ENCODE measurements around the gene RPL34.

RPL34 gene

DNA sequence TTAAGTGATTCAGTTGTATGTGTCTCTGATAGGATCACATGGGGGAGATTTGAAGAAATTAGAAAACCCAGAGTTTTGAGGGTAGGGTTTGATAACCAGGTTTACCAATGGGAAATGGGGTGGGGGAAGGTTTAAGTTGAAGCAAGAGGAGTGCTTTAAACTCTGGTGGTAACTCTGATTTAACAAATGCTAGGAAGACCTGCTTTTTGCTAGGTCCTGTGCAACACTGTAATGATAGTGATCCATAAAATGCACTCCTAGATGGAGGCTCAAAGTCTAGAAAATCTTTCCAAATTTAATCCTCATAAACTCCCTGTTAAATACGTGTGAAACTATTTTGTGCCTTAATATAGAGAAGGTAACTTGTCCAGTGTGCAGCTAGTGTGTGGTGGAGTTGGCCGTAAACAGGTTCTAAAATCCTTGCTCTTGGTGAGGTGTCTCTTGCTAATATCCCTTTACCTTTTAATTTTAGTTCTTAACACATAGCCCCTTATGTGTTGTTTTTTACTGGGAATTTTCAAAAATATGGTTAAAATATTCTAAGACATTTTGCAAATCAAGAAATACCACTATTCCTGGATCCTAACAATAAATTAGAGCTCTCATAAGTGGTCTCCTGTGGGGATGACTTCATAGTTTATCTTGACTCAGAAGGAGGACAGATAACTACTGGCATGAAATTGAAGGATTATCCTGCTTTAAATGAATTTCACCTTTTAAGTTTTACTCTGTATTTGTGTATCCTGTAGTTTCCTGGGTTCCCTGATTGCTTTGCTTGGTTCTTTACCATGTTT, 4.1 kb downstream of the RPL34 start:
- no peak for DNase-seq

DNA sequence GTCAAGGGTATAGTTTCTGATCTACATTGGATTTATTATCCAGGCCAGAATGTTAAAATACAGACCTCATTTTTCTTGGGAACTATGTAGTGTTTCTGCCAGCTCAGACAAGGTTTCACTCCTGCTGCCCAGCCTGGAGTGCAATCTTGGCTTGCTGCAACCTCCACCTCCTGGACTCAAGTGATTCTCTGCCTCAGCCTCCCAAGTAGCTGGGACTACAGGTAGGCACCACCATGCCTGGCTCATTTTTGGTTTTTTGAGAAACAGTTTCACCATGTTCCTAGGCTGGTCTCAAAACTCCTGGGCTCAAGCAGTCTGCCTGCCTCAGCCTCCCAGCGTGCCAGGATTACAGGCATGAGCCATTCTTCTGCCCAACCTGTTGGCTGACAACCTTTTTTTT, 5.7 kb downstream of the RPL34 start:
- no peak for DNase-seq

DNA sequence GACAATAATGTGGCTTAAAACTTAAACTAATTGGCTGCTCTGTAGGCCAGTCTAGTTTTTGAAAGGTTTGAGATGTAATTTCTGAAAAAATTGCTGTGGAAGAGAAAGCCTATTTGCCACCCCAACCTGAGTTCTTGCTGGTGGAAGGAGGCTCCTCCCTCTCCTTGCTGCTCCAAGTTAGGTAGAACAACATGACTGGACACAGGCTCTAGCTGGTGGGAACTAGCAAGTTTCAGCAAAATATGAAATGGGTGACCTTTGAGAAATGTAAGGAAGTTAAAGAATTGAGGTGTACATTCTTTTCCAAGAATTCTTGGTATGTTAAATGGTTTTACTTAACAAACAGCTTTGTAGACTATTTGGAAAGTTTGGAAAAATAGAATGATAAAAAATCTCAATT, 8.0 kb downstream of the RPL34 start:
- DNase-seq: no peak

DNA sequence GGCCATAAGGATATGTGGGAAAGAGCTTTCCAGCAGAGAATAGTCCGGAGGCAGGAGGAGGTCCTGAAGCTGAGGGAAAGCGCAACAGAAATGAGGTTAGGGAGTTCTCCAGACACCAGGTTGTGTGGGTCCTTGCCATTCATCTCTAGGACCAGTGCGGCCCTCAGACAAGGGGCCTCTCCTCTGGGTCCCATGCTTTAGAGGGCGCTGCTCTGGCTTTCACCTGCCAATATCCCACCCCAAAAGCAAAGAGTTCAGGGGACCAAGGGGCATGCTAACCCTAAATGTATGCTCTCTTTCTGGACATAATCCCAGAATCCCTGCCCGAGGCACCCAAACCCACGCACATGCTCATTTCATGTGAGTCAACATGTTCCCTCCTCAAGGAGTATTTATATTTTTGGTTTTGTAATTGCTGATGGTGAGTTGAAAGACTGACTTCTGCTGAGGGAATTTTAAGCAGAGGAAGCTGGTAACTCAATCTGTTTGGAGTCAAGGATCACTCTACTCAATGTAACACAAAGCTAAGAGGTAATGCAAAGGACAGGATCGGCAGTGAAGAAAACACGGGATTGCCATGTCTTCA, 14.8 kb downstream of the RPL34 start:
- no peak for DNase-seq

DNA sequence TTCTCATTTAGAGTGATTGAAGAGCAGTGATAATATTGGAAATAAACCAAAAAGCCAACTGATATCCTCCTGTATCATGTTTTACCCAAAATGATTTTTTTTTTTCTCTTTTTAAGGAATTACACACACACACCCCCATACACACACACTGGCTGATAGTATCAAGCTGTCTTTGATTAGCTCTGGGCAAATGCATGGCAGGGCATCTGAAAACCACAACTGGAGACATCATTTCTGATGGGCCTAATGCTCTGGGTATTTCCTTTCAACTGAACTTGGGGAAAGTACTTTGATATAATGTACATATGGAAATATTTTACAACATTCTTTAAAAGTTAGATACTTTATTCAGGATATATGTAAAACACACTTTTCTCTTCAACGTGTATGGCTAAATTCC, 15.9 kb downstream of the RPL34 start:
- no peak for DNase-seq

DNA sequence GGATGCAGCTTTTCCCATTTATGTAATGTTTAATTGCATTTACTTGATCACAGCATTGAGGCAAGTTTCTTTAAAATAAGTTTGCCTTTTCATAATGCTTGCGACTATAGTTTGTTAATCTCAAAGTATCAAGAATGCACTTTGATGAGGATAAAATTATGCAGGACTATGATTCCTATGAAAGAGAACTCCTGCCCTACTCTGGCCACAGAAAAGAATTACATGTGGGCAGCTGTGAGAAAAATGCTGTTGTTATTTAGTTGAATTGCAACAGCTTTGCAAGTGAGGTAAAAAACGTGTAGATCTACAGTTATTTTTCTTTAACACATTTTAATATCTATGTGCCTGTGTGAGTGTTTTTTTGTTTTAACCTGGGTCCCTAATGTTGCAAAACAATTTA, 17.5 kb downstream of the RPL34 start:
- no peak for DNase-seq

DNA sequence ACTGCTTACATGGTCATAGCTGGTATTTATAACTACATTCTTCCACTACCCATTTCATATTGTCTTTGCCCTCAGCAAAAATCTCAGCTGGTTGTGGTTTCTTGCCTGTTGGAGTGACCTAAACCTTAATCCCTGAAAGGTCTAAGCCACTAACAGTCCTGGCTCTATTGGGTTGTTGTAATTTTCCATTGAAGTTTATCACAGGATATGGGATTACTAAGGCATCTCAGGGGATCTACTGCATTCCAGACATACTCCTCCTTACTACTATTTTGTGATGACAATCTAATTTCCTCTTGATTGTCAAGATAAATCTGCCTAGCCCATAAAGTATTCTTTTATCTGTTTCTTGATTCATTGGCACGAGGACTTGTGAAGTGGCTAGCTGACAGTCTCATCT, 23.9 kb downstream of the RPL34 start:
- peak; percentile 25 for DNase-seq

DNA sequence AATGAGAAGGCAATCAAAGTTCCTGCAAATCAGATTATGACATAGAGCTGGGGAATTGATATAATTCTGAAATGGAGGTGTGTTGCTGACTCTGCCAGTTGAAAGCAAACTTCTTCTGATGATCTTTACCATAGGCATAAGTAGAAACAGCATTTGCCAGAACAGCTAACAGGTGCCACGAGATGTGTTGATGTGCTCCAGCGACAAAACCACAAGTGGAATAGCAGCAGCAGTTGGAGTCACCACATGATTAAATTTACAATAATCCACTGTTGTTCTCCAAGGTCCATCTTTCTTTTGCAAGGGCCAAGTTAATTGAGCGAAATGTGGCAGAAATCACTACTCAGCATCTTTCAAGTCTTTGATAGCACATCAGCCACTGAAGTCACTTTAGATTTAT, 26.3 kb downstream of the RPL34 start:
- no peak for DNase-seq

DNA sequence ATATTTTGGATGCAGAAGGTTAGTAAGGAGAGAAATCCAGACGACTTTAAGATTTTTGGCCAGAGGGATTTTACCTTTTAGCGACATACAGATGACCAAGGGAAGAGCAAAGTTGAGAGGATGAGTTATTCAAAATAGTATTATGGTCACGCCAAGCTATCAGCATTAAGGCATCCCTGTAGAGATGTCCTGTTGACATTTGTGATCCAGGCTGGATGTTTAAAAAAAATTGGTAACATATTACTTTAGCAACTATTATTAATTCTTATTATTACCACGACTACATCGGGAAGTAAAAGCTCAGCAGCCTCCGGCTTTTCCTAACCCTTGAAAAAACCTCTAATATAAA, 29.5 kb downstream of the RPL34 start:
- DNase-seq: no peak

DNA sequence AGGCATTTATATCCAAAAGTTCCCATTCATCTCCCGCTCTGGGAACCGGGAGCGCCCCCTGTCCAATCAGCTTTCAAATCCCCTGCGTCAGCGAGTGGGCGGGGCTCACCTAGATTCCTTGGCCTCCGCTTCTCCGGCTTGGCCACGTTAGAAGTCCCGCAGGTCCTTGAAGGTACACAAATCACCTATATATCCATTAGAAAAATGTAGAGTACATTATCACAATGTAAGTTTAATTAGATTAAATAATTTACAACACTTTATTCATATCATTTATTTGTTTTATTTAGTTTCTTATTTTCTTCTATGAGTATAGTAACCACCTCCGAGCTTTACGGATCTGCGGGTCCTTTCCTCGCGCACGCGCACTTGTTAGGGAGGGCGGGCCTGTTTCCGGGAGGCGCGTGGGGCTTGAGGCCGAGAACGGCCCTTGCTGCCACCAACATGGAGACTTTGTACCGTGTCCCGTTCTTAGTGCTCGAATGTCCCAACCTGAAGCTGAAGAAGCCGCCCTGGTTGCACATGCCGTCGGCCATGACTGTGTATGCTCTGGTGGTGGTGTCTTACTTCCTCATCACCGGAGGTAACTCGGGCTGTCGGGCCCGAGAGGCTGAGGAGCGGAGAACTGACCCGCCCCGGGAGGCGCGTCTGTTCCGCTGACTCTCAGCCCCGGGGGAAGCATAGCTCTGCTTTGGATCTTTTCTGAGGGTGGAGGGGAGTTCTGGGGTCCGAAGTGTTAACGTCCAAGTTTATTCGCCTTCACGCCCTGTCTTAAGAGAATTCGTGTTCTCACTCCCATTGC, 30.0 kb downstream of the RPL34 start, which contains the start of gene OSTC:
TSS of gene OSTC (plus strand) at position 388 of the 802 bp plus-strand sequence. CDS start at position 445, 57 bp downstream.
- DNase-seq: peak; percentile 84

DNA sequence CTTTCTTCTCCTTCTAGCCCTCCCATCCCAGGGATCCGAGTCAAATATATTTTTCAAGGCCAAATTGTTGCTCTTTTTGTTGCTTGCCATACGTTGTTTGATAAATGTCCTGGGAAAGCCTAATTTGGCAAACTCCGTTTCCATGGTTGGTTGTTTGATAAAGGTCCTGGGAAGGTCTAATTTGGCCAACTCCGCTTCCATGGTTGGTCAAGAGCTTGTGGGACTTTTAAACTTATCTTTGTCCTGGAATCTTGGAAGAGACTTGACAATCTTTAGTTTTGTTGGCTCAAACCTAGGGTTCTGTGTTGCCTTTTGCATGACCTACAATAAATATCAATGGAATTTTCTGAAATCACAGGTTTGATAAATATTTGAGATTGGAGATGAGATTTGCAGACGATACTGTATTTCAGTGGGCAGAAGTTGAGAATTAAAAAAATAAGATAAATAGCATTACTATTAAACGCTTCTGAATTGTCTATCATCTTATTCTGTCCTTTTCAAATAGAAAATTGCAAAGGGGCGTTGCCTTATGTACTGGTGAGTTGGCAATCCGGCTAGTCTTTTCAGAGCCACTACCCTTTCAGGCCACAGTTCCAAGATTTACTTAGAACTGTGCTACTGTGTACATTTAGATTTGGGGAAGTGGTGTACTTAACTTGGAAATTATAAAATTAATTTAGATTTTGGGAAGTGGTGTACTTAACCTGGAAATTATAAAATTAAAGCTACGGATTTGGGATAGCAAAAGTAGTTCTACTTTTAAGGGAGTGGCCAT, 30.8 kb downstream of the RPL34 start:
- no peak for DNase-seq

DNA sequence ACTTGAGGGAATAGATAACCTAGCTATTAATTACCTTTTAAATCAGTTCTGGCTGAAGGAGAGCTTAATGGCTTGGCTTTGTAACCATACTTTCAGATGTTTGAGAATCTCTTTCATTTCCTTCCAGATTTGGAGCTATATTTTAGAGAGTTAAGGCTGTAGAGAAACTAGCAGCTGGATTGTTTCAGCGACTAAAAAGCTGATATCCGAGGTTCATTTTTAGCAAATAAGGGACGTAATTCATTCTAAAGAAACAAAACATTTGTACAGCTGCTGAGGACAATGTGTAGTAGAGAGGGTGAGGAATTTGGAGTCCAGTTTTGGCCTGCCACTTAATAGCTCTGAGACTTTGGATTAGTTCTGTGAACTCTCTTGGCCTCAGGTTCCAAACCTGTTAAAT, 42.3 kb downstream of the RPL34 start:
- DNase-seq: no peak

DNA sequence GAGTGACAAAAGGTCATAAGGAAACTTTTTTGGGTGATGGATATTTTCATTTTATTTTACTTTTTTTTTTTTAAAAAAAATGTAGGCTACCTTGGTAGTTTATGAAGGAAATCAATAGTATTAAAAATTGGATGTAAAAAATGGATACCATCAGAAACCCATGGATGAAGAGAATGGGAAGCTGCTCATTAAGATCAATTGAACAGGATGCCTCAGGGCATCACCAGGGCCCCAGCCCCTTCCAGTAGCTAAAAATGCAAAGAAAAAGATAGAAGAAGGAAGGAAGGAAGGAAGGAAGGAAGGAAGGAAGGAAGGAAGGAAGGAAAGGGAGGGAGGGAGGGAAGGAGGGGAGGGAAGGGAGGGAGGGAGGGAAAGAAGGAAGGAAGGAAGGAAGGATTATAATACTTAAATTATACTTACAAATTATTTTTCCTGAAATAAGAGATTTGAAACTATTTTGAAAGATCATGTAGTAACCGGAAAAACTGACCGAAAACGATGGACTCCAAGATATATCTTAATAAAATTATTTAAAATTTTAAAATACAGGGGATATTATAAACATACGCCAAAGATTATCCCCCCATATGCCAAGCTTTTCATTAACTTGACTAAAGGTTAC, 54.1 kb downstream of the RPL34 start:
- DNase-seq: no peak
